Prostate gland (tissue), 2 donors: ENCODE data around the gene RBM8A. TPM values are rescaled to one million over a fixed set of nuclear protein-coding genes. Genes with fewer than 3 reads are reported as not detected.

ENCODE experiments used
- DNase-seq: peaks from one replicate; pipeline ENCODE4 v3.0.0-alpha.2; 2019; ENCODE audit warnings: low spot score
- H3K27ac ChIP-seq, 2 donors: fragments of 200-600 bp; sonication (generic); 2 replicates each; pipeline ENCODE4 v1.5.1; 2017 to 2019
- H3K27me3 ChIP-seq: fragments of 200-600 bp; sonication (generic); replicated peaks from 2 replicates; pipeline ENCODE4 v1.5.1; 2019; ENCODE audit not compliant: insufficient read depth
- H3K36me3 ChIP-seq, 2 donors: fragments of 200-600 bp; sonication (generic); 1 replicate in 1 of 2; 2 replicates in 1 of 2; pipeline versions ENCODE4 v1.5.1 to v1.8.1; 2017 to 2019
- H3K4me1 ChIP-seq: fragments of 200-600 bp; sonication (generic); replicated peaks from 2 replicates; pipeline ENCODE4 v1.5.1; 2019
- H3K4me3 ChIP-seq, 2 donors: fragments of 200-600 bp; sonication (generic); 2 replicates each; pipeline ENCODE4 v1.5.1; 2017 to 2019
- H3K9me3 ChIP-seq: fragments of 200-600 bp; sonication (generic); 2 replicates; pipeline ENCODE4 v1.5.1; 2017
- POLR2A ChIP-seq: fragments of 450-650 bp; IDR thresholded peaks from one replicate; pipeline ENCODE4 v1.6.1; 2016; ENCODE audit warnings: antibody characterized with exemption, mild to moderate bottlenecking
- POLR2AphosphoS5 ChIP-seq: sonication (generic); formaldehyde crosslinking; IDR thresholded peaks from one replicate; pipeline ENCODE4 v1.6.1; 2017; ENCODE audit warnings: antibody characterized with exemption
- WGBS: methylation state at CpG from one replicate; pipeline ENCODE4 v1.1.5; 2018; 5-methylcytosine and 5-hydroxymethylcytosine counted together
- intact Hi-C: fragments of 100-400 bp; cut with DNase I; formaldehyde crosslinking; loops from one replicate; pipeline ENCODE4 v1.14.2; 2022
- total RNA-seq, 2 donors: library from RNA; depleted of rRNA; stranded (reverse); fragments of >200 nt; gene quantifications; one replicate each; pipeline ENCODE4 v1.1.0, GENCODE V29; 2016
- TF ChIP-seq, protein P1 (sequence below), 4 experiments: fragments of 200-600 bp in 2 of 4; fragments of 450-650 bp in 2 of 4; sonication (generic) in 2 of 4; IDR thresholded peaks; 1 replicate in 3 of 4; 2 replicates in 1 of 4; pipeline ENCODE4 v1.5.1; 2016 to 2019; ENCODE audit warnings: antibody characterized with exemption in 4 of 4, mild to moderate bottlenecking in 2 of 4, moderate library complexity in 2 of 4

The RBM8A gene
- total RNA-seq, 2 donors from 2014 or later, result 127 to 159 TPM

DNA sequence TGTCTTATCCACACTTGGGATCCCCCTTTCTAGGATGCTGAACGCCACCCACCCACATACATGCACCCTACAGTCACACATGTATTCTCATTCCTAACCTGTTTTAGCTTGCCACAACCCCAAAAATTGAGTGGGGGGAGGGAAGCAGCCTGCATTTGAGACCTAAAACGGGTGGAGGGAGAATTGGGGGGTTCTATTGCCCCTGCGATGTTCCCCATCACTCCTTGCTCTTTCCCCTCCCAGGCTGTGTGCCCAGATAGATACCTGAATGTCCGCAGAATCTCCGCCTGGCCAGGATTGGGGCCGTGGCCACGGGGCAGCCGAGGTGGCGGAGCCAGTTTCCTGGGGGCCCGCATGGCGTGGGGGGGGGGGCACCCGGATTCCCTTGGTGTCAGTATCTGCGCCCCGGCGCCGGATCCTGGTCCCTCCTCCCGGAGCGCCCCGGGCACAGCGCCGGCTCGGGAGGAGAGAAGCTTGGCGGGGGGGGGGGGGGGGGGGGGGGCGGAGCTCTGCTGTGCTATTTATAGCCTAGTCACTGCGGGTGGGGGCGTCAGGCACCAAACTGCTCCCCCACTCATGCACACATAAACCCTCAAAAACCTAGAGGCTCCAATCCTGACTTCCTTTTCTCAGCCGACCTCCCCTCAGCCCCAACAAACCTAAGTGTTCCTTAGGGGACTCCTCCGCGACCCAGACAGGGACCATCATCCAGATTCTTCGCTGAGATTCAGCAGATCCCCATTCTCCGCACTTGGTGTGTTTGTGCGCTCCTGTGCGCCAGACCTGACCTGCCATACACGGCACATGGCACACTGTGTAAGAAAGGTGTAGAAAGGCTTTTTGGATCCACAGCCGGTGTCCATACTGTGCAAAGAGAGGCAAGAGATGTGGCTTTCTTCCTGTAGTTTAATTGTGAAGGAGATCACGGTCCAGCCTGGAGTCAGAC, 35.1 kb upstream of the RBM8A start:
- TF ChIP-seq POLR2A (no peak), POLR2AphosphoS5 (no peak)
- TF ChIP-seq, protein P1, sequence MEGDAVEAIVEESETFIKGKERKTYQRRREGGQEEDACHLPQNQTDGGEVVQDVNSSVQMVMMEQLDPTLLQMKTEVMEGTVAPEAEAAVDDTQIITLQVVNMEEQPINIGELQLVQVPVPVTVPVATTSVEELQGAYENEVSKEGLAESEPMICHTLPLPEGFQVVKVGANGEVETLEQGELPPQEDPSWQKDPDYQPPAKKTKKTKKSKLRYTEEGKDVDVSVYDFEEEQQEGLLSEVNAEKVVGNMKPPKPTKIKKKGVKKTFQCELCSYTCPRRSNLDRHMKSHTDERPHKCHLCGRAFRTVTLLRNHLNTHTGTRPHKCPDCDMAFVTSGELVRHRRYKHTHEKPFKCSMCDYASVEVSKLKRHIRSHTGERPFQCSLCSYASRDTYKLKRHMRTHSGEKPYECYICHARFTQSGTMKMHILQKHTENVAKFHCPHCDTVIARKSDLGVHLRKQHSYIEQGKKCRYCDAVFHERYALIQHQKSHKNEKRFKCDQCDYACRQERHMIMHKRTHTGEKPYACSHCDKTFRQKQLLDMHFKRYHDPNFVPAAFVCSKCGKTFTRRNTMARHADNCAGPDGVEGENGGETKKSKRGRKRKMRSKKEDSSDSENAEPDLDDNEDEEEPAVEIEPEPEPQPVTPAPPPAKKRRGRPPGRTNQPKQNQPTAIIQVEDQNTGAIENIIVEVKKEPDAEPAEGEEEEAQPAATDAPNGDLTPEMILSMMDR (IDR thresholded peaks at IDR 0.05), result no peak
- 9% methylated on average over 34 of the region's 36 CpGs for WGBS
- no peaks in the 10 kb centered on the region for H3K36me3 ChIP-seq
- DNase-seq, result peak; percentile 57
- no peaks in the 10 kb centered on the region for H3K9me3 ChIP-seq
- peak overlapping the region; percentile 47 to 52 for H3K4me3 ChIP-seq
- no peaks in the 10 kb centered on the region for H3K27me3 ChIP-seq
- peak overlapping the region; percentile 84 for H3K27ac ChIP-seq
- intact Hi-C loops, result loop anchor here (5.0 kb wide), 2 partner anchors 45 to 75 kb away; partner anchors contain the start of gene PEX11B
- peaks cover 5% of the 10 kb centered on the region for H3K4me1 ChIP-seq

DNA sequence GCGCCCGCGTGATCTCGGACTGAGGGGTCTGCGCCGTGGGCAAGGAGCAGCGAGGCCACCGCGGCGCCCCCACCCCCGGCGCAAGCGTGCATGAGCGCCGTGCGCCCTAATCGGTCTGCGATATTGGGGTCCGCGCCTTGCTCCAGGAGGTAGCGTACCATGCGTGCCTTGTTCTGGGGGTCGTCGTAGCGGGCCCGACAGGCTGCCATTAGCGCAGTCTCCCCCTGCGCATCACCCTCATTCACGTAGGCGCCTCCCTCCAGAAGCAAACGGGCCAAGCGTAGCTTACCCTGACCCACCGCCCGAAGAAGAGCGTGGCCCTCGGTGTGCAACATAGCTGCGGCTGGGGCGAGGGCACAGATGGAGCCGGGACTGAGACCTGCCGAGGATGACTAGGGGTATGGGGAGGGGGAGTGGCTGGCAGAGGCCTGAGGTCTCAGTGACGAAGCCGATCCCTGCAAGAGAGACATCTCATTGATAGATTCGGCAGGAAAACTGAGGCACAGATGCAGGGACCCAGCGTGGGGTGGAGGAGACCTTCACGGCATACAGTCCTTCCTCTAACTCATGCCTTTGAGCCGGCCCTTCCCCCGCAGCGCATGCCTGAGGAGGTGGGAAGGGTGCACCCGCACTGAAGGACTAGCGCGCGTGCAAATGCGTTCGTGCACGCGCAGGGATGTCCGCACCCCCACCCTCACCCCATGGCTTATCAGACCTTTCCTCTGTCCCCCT, 34.3 kb upstream of the RBM8A start:
- H3K27me3 ChIP-seq, result no peaks in the 10 kb centered on the region
- H3K27ac ChIP-seq, result peak overlapping the region; percentile 84
- no peak for DNase-seq
- H3K9me3 ChIP-seq, result no peaks in the 10 kb centered on the region
- peaks cover 5% of the 10 kb centered on the region for H3K4me1 ChIP-seq
- H3K4me3 ChIP-seq, result peak overlapping the region; percentile 47 to 52
- WGBS, result 2% methylated on average over 39 of the region's 57 CpGs
- H3K36me3 ChIP-seq, result no peaks in the 10 kb centered on the region
- intact Hi-C loops, result loop anchor here (5.0 kb wide), 2 partner anchors 44 to 76 kb away; partner anchors contain the start of gene PEX11B
- TF ChIP-seq POLR2AphosphoS5, result peak; percentile 11
- TF ChIP-seq POLR2A, result no peak
- TF ChIP-seq, protein P1 (IDR thresholded peaks at IDR 0.05), result no peak

DNA sequence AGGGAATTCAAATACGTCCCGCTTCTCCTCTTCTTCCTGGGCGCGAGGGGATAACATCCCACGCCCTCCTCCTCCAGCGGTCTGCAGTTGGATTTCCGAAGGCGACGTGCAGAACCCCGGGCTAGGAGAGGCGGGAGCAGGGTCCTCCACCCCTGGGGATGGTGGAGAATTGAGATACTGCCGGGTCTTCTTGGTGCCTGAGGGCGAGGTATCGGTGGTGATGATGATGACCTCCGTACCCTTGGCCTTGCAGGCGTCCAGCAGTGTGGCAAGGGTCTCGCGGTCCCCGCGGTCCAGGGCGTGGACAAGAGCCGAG, 33.8 kb upstream of the RBM8A start:
- Histone ChIP-seq H3K27me3 (no peaks in the 10 kb centered on the region), H3K9me3 (no peaks in the 10 kb centered on the region), H3K36me3 (no peaks in the 10 kb centered on the region), H3K27ac (peak overlapping the region; percentile 84), H3K4me1 (peaks cover 5% of the 10 kb centered on the region), H3K4me3 (peak overlapping the region; percentile 47 to 52)
- intact Hi-C loops, result loop anchor here (5.0 kb wide), 2 partner anchors 44 to 76 kb away; partner anchors contain the start of gene PEX11B
- WGBS, result 2% methylated on average over 18 of the region's 22 CpGs
- DNase-seq, result no peak
- TF ChIP-seq POLR2AphosphoS5 (no peak), POLR2A (no peak)
- TF ChIP-seq, protein P1 (IDR thresholded peaks at IDR 0.05), result no peak

DNA sequence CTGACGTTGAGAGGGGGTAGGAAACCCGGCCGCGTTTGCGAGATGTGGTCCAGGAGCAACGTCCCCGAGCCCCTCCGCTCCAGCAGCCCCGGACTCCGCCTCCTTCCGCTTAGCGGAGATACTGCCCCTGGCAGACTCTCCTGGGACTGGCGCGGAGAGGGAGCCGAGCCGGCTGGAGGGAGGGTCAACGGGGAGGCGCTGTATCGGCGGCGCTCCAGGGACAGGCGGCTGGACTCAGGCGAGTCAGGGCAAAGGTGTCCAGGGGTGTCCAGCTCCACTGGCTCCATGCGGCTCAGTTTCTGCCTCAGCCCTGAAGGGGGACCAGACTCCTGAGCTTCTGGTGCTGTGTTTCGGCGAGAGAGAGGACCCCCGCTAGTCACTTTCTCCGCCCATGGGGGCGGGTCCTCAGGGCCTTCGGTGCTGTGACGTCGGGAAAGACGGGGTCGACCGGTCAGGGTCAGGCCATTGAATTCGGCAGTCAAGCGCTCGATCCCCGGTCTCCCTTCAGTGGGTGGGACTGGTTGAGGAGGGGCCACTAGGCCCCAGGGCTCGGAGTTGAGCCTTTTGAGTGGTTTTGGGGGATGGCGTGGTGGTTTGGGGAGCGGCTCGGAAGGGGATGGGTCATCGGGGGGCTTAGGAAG, 33.3 kb upstream of the RBM8A start:
- no peaks in the 10 kb centered on the region for H3K27me3 ChIP-seq
- peak overlapping the region; percentile 47 to 52 for H3K4me3 ChIP-seq
- DNase-seq, result peak; percentile 63
- intact Hi-C loops, result loop anchor here (5.0 kb wide), 2 partner anchors 43 to 77 kb away; partner anchors contain the start of gene PEX11B
- H3K9me3 ChIP-seq, result no peaks in the 10 kb centered on the region
- WGBS, result 3% methylated on average over 42 of the region's 44 CpGs
- no peaks in the 10 kb centered on the region for H3K36me3 ChIP-seq
- H3K27ac ChIP-seq, result peak overlapping the region; percentile 84
- TF ChIP-seq POLR2AphosphoS5, result peak; percentile 70
- TF ChIP-seq, protein P1 (IDR thresholded peaks at IDR 0.05), result peak in 2 of 4 experiments; percentile 13 to 22
- peak; percentile 46 for TF ChIP-seq POLR2A
- H3K4me1 ChIP-seq, result peaks cover 4% of the 10 kb centered on the region
